NOMO-1 treated with DMSO at 0.1 percent for 48 hours (cell line): ENCODE measurements around the gene VAV2.
"Not testable (repeated sequence)": the region's sequence is repeated elsewhere in the genome, so short reads cannot be mapped to it uniquely, and the experiment has no call there.

ENCODE experiments used
- DNase-seq: peaks from one replicate; lab custom pipeline; 2025; ENCODE audit not compliant: unreplicated experiment; lab: John Stamatoyannopoulos, UW

VAV2 gene

DNA sequence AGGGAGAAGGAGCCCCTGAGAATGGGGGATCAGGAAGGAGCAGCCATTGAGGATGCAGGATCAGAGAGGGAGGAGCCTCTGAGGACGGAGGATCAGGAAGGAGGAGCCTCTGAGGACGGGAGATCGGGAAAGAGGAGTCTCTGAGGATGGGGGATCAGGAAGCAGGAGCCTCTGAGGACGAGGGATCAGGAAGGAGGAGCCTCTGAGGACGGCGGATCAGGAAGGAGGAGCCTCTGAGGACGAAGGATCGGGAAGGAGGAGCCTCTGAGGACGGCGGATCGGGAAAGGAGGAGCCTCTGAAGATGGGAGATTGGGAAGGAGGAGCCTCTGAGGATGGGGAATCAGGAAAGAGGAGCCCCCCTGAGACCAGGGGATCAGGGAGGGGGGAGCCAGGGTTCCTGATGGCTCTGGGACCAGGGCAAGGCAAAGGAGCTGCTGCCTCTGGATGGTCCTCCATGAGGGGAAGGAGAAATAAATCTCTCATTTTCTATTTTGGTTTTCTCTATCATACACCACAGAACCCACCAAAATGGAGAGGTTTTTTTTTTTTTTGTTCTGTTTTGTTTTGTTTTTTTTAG is 231.3 kb downstream of the VAV2 start:
- no peak for DNase-seq

DNA sequence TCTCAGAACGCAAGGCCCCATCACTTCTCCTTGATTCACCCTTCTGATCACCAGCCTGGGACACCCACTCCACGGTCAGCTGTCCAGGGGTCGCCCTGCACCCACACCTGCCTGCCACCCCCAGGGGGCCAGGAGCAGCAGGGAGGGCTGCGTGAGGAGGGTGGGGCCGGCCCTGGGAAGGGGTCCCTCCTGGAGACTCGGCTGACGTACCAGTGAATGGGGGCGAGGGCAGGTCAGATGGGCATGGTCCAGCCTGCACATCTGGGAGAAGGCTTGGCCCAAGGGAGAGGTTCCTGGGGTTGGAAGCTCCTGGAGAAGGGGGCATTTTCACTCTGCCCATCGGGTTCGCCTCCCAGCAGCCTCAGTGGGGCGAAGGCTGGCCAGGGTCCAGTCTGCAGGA is 232.2 kb downstream of the VAV2 start:
- DNase-seq, result no peak

- no peak for DNase-seq
These were observed 232.8 kb downstream of the VAV2 start for GRCh38 chr9:133759146-133759900.

DNA sequence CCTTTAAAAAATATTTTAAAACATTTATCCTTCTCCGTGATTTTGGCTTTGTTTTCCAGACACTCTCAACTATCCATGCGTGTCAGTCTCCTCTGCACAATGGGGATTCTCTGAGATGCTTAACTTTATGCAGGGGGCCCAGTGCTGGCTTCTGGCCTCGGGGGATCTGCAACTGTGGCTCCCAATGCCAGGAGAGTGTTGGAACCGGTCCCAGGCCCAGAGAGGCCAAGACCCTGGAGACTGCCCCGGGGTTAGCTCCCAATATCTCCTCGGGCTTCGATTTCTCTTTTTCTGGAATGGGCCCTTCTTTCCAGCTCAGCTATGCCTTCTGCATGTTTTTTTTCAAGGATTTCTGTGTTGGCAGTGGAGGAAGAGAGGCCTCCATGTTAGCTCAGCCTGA is 233.9 kb downstream of the VAV2 start:
- no peak for DNase-seq

DNA sequence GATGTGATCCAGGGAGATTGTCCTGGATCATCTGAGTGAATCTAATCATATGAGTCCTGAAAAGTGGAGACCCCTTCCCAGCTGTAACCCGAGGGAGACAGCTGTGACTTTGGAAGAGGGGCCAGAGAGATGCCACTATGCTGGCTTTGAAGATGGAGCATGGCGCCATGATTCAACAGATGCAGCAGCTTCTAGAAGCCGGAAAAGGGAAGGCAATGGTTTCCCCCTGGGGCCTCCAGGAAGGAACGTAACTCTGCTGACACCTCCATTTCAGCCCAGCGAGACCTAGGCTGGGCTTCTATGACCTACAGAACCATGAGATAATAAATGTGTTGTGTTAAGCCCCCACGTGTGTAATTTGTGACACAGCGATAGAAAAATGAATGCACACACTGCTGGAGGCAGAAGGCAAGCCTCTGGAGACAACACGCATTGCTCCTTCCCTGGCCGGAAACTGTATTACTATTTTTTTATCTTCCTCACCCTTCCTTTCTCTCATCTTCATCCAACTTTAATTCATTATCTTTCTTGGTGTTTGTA is 237.4 kb downstream of the VAV2 start:
- DNase-seq, result no peak

GRCh38 chr9:133754187-133754586 is 237.9 kb downstream of the VAV2 start:
- no peak for DNase-seq

DNA sequence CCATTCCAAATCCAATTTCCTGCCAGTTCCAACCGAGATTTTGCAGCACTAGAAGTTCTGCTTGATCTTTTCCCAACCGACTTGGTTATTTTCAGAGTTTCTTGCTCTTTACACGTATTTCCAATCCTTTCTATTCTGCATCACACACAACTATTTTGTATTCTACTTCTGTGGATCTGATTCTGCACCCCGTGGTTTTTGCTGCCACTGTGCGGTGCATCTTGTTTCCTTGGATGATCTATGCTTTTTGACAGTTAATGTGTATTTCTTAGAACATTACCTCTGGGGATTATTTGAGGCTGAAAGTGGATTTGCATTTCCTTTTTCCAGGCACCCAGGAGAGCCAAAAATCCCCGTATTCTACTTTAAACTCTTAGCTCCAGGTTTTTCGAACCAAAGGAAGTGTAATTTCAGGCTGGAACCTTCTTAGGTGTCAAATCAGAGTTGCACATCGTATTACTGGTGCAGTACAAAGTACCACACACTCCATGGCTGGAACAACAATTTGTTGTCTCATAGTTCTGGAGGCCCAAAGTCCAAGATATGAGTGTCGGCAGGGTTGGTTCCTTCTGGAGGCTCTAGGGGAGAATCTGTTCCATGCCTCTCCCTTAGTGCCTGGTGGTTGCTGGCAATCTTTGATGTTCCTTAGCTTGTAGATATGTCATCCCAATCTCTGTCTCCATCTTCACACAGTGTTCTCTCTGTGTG is 239.2 kb downstream of the VAV2 start:
- no peak for DNase-seq

DNA sequence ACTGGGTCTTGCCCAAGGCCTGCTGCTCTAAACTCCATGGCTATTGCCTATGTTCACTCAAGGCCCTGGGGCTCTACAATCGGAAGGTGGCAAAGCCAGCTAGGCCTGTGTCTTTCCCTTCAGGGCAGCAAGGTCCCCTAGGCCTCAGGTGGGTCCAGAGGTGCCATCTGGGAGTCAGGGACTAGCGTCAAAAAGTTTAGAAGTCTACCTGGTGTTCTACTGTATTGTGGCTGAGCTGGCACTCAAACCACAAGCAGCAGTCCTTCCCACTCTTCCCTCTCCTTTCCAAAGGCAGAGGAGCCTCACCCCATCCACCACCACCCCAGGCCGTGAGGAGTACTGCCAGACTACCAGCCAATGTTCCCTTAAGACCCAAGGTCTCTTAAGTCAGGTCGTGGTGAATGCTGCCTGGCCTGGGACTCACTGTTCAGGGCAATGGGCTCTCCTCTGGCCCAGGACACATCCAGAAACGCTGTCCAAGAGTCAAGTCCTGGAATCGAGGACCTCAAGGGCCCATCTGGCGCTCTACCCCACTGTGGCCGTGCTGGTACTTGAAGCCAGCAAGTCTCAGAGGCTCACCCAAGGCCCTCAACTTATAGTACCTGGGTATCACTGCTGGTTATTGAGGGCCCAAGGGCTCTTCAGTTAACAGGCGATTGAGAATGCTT is 241.0 kb downstream of the VAV2 start:
- DNase-seq, result no peak

GRCh38 chr9:133747309-133747708 is 244.8 kb downstream of the VAV2 start:
- no peak for DNase-seq

DNA sequence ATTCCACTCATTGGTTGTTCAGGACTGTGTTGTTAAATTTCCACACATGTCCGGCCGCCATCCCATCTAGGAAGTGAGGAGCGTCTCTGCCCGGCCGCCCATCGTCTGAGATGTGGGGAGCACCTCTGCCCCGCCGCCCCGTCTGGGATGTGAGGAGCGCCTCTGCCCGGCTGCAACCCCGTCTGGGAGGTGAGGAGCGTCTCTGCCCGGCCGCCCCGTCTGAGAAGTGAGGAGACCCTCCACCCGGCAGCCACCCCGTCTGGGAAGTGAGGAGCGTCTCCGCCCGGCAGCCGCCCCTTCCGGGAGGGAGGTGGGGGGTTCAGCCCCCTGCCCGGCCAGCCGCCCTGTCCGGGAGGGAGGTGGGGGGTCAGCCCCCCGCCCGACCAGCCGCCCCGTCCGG is 247.6 kb downstream of the VAV2 start:
- DNase-seq, result not testable (repeated sequence)

DNA sequence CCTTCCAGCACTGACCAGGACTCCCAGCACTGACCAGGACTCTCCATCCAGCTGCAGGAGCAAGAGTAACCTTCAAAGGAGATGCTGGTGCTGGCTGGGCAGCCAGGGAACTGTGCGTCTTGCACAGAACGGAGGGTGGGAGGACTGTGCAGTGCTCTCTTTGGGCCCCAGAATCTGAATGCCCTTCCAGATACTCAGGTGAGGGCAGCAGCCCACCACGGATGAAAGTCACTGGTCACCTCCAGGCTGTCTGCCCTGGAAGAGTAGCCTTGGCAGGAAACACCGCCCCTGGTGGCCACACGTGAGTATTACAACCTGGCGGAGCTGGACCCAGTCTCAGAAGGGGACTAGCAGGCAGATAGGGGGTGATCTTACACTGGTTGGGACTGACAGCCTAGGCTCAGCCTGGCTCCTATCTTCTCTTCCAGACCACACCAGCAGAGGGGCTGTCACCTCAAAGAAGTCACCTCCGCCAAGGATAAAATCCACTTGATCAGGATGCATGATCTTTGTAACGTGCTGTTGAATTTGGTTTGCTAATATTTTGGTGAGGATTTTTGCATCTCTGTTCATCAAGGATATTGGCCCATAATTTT is 249.2 kb downstream of the VAV2 start:
- DNase-seq, result peak; percentile 62

DNA sequence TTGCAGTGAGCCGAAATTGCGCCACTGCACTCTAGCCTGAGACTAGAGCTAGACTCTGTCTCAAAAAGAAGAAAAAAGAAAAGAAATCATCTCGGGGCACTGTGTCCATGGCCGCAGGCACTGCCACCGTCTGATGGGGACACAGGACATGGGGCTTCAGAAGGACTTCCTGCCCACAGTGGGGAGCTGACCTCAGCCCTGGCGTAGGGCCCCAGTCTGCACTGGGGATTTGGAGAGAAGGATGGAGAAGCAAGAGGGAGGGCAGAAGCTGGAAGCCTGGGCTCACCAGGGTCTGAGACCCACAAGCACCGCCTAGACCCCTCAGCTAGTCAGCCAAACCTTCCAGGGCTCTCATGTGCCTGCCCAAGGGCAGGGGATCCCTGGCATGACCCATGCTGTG is 249.9 kb downstream of the VAV2 start:
- DNase-seq, result no peak

DNA sequence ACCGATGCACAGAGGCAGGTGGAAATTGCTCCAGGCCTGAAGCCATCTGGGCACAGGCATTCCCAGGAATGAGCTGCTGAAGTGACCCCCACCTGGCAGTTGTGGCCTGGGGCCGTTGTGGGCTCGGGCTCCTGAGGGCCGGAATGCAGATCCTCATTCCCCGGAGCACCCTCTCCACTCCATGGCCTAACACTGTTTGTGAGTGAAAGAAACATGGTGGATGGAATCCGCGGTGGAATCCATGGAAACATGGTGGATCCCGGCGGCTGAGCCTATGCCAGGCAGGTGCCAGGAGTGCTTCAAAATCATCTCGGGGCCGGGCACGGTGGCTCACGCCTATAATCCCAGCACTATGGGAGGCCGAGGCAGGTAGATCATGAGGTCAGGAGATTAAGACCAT is 250.4 kb downstream of the VAV2 start:
- no peak for DNase-seq

GRCh38 chr9:133740911-133741310 is 251.2 kb downstream of the VAV2 start:
- no peak for DNase-seq

- no peak for DNase-seq
These were observed 252.5 kb downstream of the VAV2 start for GRCh38 chr9:133739408-133740280.

DNA sequence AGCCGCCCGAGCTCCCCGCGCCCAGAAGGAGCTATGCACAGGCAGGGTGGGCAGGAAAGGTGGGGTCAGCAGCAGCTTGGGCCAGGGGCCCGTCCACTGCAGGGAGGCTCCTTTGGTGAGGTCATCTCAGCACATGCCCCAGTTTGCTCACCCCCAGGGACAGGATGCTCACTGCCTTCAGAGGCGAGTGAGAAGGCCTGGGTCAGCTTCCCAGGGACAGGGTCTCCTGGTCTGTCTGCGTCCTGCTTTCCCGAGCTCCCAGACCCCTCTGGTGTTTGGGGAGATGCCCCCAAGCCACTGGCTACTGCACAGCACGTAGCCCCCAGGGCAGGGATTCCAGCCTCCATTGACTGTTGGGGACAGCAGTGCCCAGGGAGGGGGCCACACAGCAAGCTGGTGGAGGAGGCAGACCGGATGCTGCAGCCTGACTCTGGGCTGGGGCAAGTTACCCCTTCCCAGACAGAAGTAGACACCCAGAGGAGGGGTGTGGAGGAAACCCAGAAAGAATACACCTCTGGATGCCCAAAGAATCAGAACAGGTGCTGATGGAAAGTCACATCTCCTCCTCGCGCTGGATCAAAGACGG is 253.4 kb downstream of the VAV2 start:
- DNase-seq, result no peak

DNA sequence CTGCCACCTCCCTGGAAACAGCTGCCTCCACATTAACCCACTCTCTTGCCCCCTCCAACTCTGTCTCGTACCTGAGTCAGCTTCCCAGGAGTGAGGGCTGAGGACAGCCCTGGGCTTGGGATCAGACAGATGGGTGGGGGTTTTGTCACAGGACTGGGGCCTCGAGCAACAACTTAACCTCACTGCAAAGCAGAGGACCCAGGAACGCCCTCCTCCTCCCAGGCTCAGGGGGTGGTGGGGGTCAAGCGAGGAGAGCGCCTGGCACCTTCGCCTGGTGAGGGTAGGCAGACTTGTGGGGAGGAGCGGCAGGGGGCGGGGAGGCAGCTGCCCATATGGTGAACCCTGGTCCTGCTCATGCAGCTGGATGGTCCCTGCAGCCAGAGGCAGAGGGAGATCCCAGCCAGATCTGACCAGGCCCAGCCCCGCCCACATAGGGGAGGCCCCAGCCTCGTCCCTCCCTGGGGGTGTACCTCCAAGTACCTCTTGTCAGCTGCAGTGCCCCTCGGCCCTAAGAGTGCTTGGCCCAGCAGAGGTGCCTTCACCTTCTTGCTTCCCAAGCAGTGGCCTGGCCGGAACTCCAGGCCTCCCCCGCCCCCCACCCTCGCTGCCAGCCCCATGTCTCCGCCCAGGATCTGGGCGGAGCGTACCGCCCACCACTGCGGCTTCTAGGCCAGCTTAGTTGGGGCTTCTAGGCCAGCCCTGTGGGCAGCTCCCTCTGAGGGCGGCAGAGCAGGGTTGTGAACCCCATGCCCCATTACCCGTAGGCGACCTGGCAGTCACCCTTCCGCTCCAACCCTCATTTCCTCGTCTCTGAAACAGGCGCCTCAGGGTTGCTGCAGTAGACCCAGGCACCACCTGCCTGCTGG is 254.1 kb downstream of the VAV2 start, which contains the start of gene SARDH:
Gene SARDH, minus strand, starts transcription at position 579 of the 866 bp plus-strand sequence. CDS start 4,179 bp downstream, outside the sequence.
- peak; percentile 43 for DNase-seq

DNA sequence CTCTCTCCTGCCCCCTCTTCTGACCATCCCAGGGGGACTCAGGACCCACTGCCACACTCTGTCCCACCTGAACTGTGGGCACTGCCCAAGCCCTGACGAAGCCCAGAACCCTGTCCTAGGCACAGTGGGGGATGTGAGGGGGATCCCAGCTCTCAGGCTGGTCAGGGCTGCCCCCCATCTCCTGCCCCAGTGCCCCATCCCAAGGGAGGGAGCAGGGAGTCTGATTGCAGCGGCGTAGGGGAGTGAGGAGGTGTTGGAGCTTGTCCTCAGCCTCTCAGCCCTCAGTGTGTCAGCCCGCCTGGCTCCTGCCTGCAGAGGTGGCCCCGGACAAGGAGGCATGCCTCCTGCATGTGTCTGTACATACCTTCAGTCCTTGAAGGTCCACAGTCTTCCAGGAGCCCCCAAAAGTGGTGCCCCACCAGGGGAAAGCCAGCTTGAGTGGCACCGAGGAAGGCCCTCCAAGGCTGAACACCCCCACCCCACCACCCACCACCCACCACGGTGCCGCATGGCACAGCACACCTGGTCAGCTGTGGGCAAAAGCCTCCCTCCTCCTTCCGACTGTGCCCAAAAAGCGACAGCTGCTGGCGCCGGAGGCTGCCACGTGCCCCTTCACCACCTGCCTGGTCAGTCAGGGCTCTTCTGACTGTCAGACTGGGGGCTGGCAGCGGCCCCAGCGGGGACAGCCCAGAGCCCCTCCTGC is 254.9 kb downstream of the VAV2 start:
- DNase-seq, result no peak
